Prostate gland (tissue), 2 donors: Measurements from ENCODE around the gene PITPNC1.

Source experiments
- POLR2A ChIP-seq: fragments of 450-650 bp; IDR thresholded peaks from one replicate; pipeline ENCODE4 v1.6.1; 2016; ENCODE audit warnings: antibody characterized with exemption, mild to moderate bottlenecking
- POLR2AphosphoS5 ChIP-seq: sonication (generic); formaldehyde crosslinking; IDR thresholded peaks from one replicate; pipeline ENCODE4 v1.6.1; 2017; ENCODE audit warnings: antibody characterized with exemption
- TF ChIP-seq, protein P1 (sequence below), 4 experiments: fragments of 200-600 bp in 2 of 4; fragments of 450-650 bp in 2 of 4; sonication (generic) in 2 of 4; IDR thresholded peaks; 1 replicate in 3 of 4; 2 replicates in 1 of 4; pipeline ENCODE4 v1.5.1; 2016 to 2019; ENCODE audit warnings: antibody characterized with exemption in 4 of 4, mild to moderate bottlenecking in 2 of 4, moderate library complexity in 2 of 4

DNA sequence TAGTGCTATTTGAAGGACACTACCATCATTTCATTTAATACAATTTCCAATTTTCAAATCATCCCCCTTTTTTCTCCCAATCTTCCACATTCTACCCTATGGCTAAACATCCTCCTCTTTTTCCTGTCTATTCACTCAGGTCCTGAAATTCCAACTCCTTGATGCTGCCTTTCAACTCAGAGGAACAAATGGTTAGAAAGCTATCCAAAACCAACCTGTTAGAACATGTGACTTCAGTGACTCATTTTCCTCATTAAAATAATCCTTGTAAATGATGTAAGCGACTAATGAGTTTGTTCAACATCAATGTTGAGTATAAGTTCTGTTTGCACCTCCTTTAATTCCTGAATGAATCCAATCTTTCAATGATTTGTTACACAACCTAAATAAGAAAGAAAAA lies 16.2 kb upstream of the PITPNC1 start:
- TF ChIP-seq, protein P1, sequence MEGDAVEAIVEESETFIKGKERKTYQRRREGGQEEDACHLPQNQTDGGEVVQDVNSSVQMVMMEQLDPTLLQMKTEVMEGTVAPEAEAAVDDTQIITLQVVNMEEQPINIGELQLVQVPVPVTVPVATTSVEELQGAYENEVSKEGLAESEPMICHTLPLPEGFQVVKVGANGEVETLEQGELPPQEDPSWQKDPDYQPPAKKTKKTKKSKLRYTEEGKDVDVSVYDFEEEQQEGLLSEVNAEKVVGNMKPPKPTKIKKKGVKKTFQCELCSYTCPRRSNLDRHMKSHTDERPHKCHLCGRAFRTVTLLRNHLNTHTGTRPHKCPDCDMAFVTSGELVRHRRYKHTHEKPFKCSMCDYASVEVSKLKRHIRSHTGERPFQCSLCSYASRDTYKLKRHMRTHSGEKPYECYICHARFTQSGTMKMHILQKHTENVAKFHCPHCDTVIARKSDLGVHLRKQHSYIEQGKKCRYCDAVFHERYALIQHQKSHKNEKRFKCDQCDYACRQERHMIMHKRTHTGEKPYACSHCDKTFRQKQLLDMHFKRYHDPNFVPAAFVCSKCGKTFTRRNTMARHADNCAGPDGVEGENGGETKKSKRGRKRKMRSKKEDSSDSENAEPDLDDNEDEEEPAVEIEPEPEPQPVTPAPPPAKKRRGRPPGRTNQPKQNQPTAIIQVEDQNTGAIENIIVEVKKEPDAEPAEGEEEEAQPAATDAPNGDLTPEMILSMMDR (IDR thresholded peaks at IDR 0.05) = no peak
- TF ChIP-seq POLR2AphosphoS5 (no peak), POLR2A (no peak)
